ENCODE results near the gene AATK.

AATK gene

DNA sequence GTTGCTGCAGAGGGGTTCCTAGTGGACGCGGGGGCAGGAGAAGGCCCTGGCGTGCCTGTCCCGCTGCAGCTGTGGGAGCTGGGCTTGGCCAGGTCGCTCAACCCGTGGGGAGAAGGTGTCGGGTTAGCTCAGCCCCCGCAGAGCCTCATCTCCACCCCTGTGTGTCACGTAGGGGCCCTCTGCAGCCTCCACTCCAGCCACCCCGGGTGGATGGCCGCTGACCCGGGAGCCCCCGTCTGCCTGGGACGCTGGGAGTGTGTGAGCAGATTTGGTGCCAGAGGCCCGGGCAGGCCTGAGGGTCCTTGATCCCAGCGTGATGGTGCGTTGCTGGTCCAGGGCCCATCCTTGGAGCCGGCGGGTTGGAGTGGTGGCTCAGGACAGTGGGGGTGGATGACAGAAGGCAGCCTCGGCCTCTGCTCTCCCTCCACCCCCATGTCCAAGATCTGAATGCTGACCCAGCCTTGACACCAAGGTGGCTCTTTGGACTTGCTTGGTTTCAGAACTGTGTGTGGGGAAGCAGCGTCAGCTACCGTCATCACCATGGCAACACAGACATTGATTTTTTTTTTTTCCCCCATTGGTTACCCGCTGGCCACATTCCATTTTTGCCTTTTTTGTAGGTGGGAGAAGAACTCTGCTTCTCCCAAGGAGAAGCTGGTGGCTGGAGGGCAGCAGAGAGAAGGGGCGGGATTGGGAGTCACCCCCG is 95.3 kb downstream of the AATK start:
- 0 out of 2 replicates have a peak, but pooled peaks cover 3% of the 10 kb centered on the region for H3K4me1 ChIP-seq (ENCODE audit: insufficient read depth, low read length)
- H3K9ac ChIP-seq (ENCODE audit: low read depth, low read length), result no peak overlapping the region
- H3K9me3 ChIP-seq (ENCODE audit: control insufficient read depth, insufficient read depth, low read length), result no peaks in the 10 kb centered on the region
- no peaks in the 10 kb centered on the region for H3K36me3 ChIP-seq (ENCODE audit: insufficient read depth, low read length)

DNA sequence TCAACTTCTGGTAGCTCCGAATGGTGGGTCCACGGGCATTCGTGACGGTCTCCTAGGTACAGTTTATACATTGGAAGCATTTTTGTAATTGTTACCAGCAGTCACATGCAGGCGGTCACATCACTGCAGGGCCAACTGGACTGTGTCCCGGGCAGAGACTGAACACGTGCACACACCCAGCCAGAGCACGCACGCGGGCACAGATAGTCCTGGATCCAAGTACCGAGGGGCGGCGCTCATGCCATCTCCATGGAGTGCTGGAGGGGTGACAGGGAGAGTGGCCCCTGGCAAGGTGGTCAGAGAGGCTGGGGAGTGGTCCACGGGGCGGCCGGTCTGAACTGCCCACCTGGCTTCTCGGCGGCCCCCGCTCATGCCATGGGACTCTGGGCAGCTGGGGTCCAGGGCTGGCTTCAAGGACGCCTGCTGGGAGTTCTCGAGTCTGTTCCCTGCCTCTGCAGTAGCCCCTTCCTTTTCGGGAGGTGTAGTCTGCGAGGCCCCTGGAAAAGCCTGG is 96.8 kb downstream of the AATK start:
- Histone ChIP-seq H3K36me3 (ENCODE audit: insufficient read depth, low read length) (no peaks in the 10 kb centered on the region), H3K9ac (ENCODE audit: low read depth, low read length) (no peak overlapping the region), H3K4me1 (ENCODE audit: insufficient read depth, low read length) (0 out of 2 replicates have a peak, but pooled peaks cover 3% of the 10 kb centered on the region), H3K9me3 (ENCODE audit: control insufficient read depth, insufficient read depth, low read length) (no peaks in the 10 kb centered on the region)

DNA sequence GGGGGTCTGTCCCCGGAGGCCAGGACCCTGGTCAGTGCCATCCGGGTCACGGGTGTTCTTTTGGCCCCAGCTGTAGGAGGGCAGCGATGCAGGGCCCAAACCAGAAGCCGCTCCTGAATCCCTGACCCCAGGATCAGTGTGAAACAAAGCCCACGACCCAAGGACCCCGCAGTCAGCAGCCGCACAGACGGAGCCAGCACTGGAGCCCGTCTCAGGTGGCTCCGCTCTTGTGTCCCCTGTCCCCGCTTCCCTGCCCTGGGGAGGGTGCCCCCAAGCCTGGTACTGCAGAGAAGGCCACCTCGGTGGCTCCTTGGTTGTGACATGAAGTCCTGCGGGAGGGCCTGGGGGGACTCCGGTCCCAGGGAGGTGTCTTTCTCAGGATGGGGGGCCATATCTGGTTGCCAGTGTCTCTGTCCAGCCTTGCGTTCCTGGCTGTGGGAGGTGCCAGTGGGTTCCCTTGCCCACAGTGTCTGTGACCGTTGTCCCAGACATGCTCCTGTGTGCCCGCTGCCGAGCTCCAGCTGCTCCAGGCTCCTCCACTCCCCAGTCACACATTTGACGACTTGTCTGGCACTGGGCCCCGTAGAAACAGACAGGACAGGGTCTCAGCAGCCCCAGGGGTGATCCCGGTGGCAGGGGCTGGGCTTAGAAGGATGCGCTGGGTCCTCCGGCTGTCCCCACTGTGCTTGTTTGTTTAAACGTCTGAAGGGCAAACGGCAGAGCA is 97.4 kb downstream of the AATK start:
- Histone ChIP-seq H3K9me3 (ENCODE audit: control insufficient read depth, insufficient read depth, low read length) (no peaks in the 10 kb centered on the region), H3K9ac (ENCODE audit: low read depth, low read length) (no peak overlapping the region), H3K36me3 (ENCODE audit: insufficient read depth, low read length) (no peaks in the 10 kb centered on the region), H3K4me1 (ENCODE audit: insufficient read depth, low read length) (peaks cover 3% of the 10 kb centered on the region; the same call in 1 of the 2 replicates)

DNA sequence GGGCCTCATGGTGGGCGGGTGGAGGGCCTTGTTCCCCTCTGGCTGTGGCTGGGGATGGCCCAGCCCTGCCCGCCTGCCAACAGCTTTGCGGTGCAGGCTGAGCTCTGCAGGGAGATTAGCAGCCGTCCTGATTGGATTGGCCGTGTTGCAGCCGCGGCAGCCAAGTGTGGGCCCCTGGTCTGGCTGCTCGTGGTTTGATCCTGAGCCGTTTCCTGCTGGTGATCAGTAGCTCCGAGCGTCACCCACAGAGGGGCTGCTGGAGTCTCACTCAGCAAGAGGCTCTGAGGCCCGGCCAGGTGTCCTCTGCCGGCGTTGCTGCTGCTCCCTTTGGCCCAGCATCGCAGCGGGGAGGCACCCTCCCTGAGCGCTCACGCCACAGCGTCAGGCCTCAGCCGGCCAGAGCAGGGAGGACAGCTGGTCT is 98.6 kb downstream of the AATK start:
- H3K36me3 ChIP-seq (ENCODE audit: insufficient read depth, low read length), result no peaks in the 10 kb centered on the region
- no peaks in the 10 kb centered on the region for H3K9me3 ChIP-seq (ENCODE audit: control insufficient read depth, insufficient read depth, low read length)
- peaks cover 3% of the 10 kb centered on the region; the same call in 1 of the 2 replicates for H3K4me1 ChIP-seq (ENCODE audit: insufficient read depth, low read length)
- H3K9ac ChIP-seq (ENCODE audit: low read depth, low read length), result no peak overlapping the region
